ENCODE data around the gene HDAC4. TPM values are rescaled to one million over a fixed set of nuclear protein-coding genes. Genes with fewer than 3 reads are reported as not detected.

Gene HDAC4
- total and polyA plus RNA-seq, 4 donors = 6.8 to 75.5 (median 30.2) TPM

GRCh38 chr2:239035997-239036731, 364.7 kb downstream of the HDAC4 start:
- ATAC-seq (ENCODE audit: low FRiP score) = no peak
- H3K27me3 ChIP-seq (ENCODE audit: control insufficient read depth in 1 of 2, insufficient read depth in 2 of 2, low read length in 1 of 2) = no peaks in the 10 kb centered on the region
- 68 to 72% methylated on average over 15 of the region's 15 CpGs for WGBS, 2 donors
- H3K4me1 ChIP-seq (ENCODE audit: control insufficient read depth in 1 of 2, insufficient read depth in 2 of 2, low read length in 2 of 2) = no peaks in the 10 kb centered on the region
- no peaks in the 10 kb centered on the region for H3K36me3 ChIP-seq (ENCODE audit: control insufficient read depth in 1 of 2, insufficient read depth in 2 of 2, low read length in 1 of 2)
- intact Hi-C loops (cut with DNase I) = loop anchor here (5.0 to 10.0 kb wide), 2 partner anchors 71 to 959 kb away; no protein-coding TSS in a partner anchor
- peak in 1 of 2 donors; percentile 52 for DNase-seq
- H3K4me3 ChIP-seq (ENCODE audit: low read length in 2 of 2) = no peak overlapping the region
- no peak overlapping the region for H3K27ac ChIP-seq (ENCODE audit: low read depth in 1 of 2, low read length in 2 of 2)
- no peaks in the 10 kb centered on the region for H3K9me3 ChIP-seq (ENCODE audit: control insufficient read depth, low read length)

DNA sequence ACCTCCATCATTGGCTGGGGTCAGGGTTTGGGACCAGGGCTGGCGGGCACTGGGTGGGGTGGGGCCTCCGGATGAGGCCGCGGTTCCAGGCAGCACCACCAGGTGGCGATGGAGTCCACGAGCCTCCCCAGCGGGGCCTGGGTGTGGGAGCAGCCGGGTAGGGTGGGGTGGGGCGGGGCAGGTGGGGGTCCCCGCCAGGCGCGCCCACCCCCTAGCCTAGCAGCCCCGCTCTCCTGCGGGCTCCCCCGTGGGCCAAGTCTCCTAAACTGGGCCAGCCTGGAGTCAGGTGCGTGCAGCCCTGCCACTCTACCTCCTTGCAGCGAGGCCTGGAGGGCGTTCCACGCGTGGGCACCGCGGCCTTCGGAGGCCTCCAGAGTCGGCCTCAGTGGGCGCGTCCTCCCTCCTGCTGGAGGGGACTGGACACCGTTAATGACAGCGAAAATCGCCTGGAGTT, 365.4 kb downstream of the HDAC4 start:
- intact Hi-C loops (cut with DNase I) = loop anchor here (5.0 to 10.0 kb wide), 2 partner anchors 72 to 959 kb away; no protein-coding TSS in a partner anchor
- DNase-seq (peak in 1 of 2 donors; percentile 90), ATAC-seq (ENCODE audit: low FRiP score) (peak; percentile 78)
- H3K36me3 ChIP-seq (ENCODE audit: control insufficient read depth in 1 of 2, insufficient read depth in 2 of 2, low read length in 1 of 2) = no peaks in the 10 kb centered on the region
- no peak overlapping the region for H3K4me3 ChIP-seq (ENCODE audit: low read length in 2 of 2)
- WGBS, 2 donors = 46 to 56% methylated on average over 23 to 29 of the region's 29 CpGs
- no peaks in the 10 kb centered on the region for H3K27me3 ChIP-seq (ENCODE audit: control insufficient read depth in 1 of 2, insufficient read depth in 2 of 2, low read length in 1 of 2)
- no peaks in the 10 kb centered on the region for H3K4me1 ChIP-seq (ENCODE audit: control insufficient read depth in 1 of 2, insufficient read depth in 2 of 2, low read length in 2 of 2)
- no peak overlapping the region for H3K27ac ChIP-seq (ENCODE audit: low read depth in 1 of 2, low read length in 2 of 2)
- no peaks in the 10 kb centered on the region for H3K9me3 ChIP-seq (ENCODE audit: control insufficient read depth, low read length)

DNA sequence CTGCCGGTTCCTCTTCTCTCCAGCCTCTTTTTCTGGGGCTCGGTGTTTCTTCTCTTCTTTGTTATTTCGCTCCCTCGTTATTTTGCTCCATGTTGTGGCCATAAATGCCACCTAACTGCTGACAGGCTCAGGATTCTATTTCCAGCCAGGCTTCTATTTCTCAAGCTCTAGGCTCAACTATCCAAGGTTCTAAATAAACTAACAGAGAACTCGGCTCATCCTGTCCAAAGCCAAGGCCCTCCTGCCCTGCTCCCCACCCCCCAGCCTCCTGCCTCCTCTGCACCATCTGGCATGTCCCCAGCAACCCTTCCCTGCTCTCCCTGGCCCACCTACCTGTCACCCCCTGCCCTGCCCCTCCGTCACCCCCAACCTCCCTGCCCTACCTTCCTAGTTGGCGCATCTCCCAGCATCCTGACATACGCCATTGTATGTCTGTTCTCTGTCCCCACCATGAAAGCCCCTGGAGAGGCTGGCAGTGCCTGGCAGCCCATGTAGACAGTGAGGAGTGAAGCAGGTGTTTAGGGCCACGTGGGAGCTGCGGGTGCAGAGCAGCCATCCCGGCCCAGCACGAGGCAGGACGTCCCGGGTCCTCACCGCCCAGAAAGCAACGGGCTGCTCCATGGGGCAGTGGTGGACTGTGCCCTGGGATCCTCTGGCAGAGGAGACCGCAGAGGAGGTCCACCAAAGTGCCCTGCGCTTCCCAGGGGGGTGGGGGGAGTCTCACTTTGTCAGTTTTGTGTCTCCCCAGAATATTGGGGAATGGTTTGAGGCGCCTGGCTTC, 366.1 kb downstream of the HDAC4 start:
- DNase-seq (peak in 1 of 2 donors; percentile 68), ATAC-seq (ENCODE audit: low FRiP score) (no peak)
- Histone ChIP-seq H3K4me3 (ENCODE audit: low read length in 2 of 2) (no peak overlapping the region), H3K9me3 (ENCODE audit: control insufficient read depth, low read length) (no peaks in the 10 kb centered on the region), H3K27me3 (ENCODE audit: control insufficient read depth in 1 of 2, insufficient read depth in 2 of 2, low read length in 1 of 2) (no peaks in the 10 kb centered on the region), H3K36me3 (ENCODE audit: control insufficient read depth in 1 of 2, insufficient read depth in 2 of 2, low read length in 1 of 2) (no peaks in the 10 kb centered on the region), H3K4me1 (ENCODE audit: control insufficient read depth in 1 of 2, insufficient read depth in 2 of 2, low read length in 2 of 2) (no peaks in the 10 kb centered on the region), H3K27ac (ENCODE audit: low read depth in 1 of 2, low read length in 2 of 2) (no peak overlapping the region)
- 80 to 85% methylated on average over 19 of the region's 19 CpGs for WGBS, 2 donors
- intact Hi-C loops (cut with DNase I) = loop anchor here (5.0 to 10.0 kb wide), 3 partner anchors 73 to 960 kb away; no protein-coding TSS in a partner anchor

GRCh38 chr2:239033801-239034560, 366.8 kb downstream of the HDAC4 start:
- H3K27me3 ChIP-seq (ENCODE audit: control insufficient read depth in 1 of 2, insufficient read depth in 2 of 2, low read length in 1 of 2) = no peaks in the 10 kb centered on the region
- H3K27ac ChIP-seq (ENCODE audit: low read depth in 1 of 2, low read length in 2 of 2) = no peak overlapping the region
- no peaks in the 10 kb centered on the region for H3K9me3 ChIP-seq (ENCODE audit: control insufficient read depth, low read length)
- H3K36me3 ChIP-seq (ENCODE audit: control insufficient read depth in 1 of 2, insufficient read depth in 2 of 2, low read length in 1 of 2) = no peaks in the 10 kb centered on the region
- H3K4me1 ChIP-seq (ENCODE audit: control insufficient read depth in 1 of 2, insufficient read depth in 2 of 2, low read length in 2 of 2) = no peaks in the 10 kb centered on the region
- DNase-seq (peak in 1 of 2 donors; percentile 62), ATAC-seq (ENCODE audit: low FRiP score) (no peak)
- WGBS, 2 donors = 89 to 91% methylated on average over 13 of the region's 13 CpGs
- intact Hi-C loops (cut with DNase I) = loop anchor here (5.0 to 10.0 kb wide), 2 partner anchors 848 to 961 kb away; no protein-coding TSS in a partner anchor
- no peak overlapping the region for H3K4me3 ChIP-seq (ENCODE audit: low read length in 2 of 2)

DNA sequence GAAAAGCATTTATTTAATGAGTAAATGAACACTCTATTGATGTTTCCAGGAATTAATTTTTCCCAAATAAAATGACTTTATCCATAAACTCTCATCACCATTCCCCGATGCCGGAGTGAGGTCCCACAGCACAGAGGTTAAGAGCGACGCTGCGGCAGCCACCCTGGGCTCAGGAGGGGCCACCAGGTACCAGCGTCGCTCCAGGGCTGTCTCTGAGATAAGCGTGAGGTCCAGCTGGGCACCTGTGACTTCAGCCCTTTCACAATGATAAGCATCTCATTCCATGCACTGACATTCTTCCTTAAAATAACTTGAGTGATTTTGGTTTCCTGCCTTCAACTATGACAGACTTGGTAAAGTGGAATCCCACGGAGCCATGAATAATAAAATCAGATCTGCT, 370.9 kb downstream of the HDAC4 start:
- Histone ChIP-seq H3K4me3 (ENCODE audit: low read length in 2 of 2) (no peak overlapping the region), H3K27ac (ENCODE audit: low read depth in 1 of 2, low read length in 2 of 2) (no peak overlapping the region), H3K27me3 (ENCODE audit: control insufficient read depth in 1 of 2, insufficient read depth in 2 of 2, low read length in 1 of 2) (no peaks in the 10 kb centered on the region), H3K4me1 (ENCODE audit: control insufficient read depth in 1 of 2, insufficient read depth in 2 of 2, low read length in 2 of 2) (no peaks in the 10 kb centered on the region), H3K9me3 (ENCODE audit: control insufficient read depth, low read length) (no peaks in the 10 kb centered on the region), H3K36me3 (ENCODE audit: control insufficient read depth in 1 of 2, insufficient read depth in 2 of 2, low read length in 1 of 2) (no peaks in the 10 kb centered on the region)
- DNase-seq = no peak
- intact Hi-C loops (cut with DNase I) = loop anchor here (5.0 to 10.0 kb wide), 2 partner anchors 852 to 965 kb away; no protein-coding TSS in a partner anchor
- WGBS, 2 donors = 67 to 69% methylated on average over 9 of the region's 9 CpGs
- ATAC-seq (ENCODE audit: low FRiP score) = no peak

DNA sequence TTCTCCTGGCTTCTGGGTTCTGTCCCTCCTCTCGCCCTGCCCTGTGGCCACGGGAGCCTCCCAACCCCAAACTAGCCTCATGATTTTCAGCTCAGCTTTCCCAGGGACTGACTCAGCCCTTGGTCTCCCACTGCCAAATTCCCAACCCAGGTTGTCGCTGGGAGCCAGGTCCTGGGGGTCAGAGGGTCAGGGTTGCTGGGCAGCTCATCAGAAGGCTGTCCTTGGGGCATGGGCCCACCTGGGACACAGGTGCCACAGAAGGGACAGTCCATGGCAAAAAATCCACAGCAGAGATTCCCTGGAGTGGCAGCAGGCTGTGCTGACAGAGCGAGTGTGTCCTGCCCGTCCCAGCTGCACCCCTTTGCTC, 372.6 kb downstream of the HDAC4 start:
- Histone ChIP-seq H3K36me3 (ENCODE audit: control insufficient read depth in 1 of 2, insufficient read depth in 2 of 2, low read length in 1 of 2) (no peaks in the 10 kb centered on the region), H3K9me3 (ENCODE audit: control insufficient read depth, low read length) (no peaks in the 10 kb centered on the region), H3K4me1 (ENCODE audit: control insufficient read depth in 1 of 2, insufficient read depth in 2 of 2, low read length in 2 of 2) (no peaks in the 10 kb centered on the region), H3K27ac (ENCODE audit: low read depth in 1 of 2, low read length in 2 of 2) (no peak overlapping the region), H3K4me3 (ENCODE audit: low read length in 2 of 2) (no peak overlapping the region), H3K27me3 (ENCODE audit: control insufficient read depth in 1 of 2, insufficient read depth in 2 of 2, low read length in 1 of 2) (no peaks in the 10 kb centered on the region)
- intact Hi-C loops (cut with DNase I) = no loop called here
- WGBS, 2 donors = 82% methylated on average over 5 of the region's 5 CpGs
- no peak for DNase-seq
- no peak for ATAC-seq (ENCODE audit: low FRiP score)

- H3K4me1 ChIP-seq (ENCODE audit: control insufficient read depth in 1 of 2, insufficient read depth in 2 of 2, low read length in 2 of 2) = no peaks in the 10 kb centered on the region
- H3K9me3 ChIP-seq (ENCODE audit: control insufficient read depth, low read length) = no peaks in the 10 kb centered on the region
- intact Hi-C loops (cut with DNase I) = no loop called here
- no peak overlapping the region for H3K4me3 ChIP-seq (ENCODE audit: low read length in 2 of 2)
- peak in 1 of 2 donors; percentile 69 for DNase-seq
- H3K27me3 ChIP-seq (ENCODE audit: control insufficient read depth in 1 of 2, insufficient read depth in 2 of 2, low read length in 1 of 2) = no peaks in the 10 kb centered on the region
- peak; percentile 6 for ATAC-seq (ENCODE audit: low FRiP score)
- no peaks in the 10 kb centered on the region for H3K36me3 ChIP-seq (ENCODE audit: control insufficient read depth in 1 of 2, insufficient read depth in 2 of 2, low read length in 1 of 2)
- no peak overlapping the region for H3K27ac ChIP-seq (ENCODE audit: low read depth in 1 of 2, low read length in 2 of 2)
- 95 to 97% methylated on average over 38 of the region's 38 CpGs for WGBS, 2 donors
These were observed 373.2 kb downstream of the HDAC4 start for GRCh38 chr2:239027391-239028252.
